A673 (cell line): ENCODE measurements around the gene STK32A.

Experiments used
- EZH2 ChIP-seq: fragments of 200-600 bp; sonication (generic); IDR thresholded peaks from 2 replicates; pipeline ENCODE4 v1.6.1; 2017; ENCODE audit warnings: borderline replicate concordance, low read depth, mild to moderate bottlenecking, mixed read lengths, antibody characterized with exemption, low read length; ENCODE audit not compliant: poor library complexity, severe bottlenecking
- TF ChIP-seq, protein P1 (sequence below): fragments of 300-800, 200-600 bp; sonication (generic); conservative IDR thresholded peaks from 2 replicates; pipeline ENCODE4 v1.5.1; 2017; ENCODE audit warnings: low read depth, mild to moderate bottlenecking, antibody characterized with exemption, low read length, moderate library complexity, mixed read lengths

DNA sequence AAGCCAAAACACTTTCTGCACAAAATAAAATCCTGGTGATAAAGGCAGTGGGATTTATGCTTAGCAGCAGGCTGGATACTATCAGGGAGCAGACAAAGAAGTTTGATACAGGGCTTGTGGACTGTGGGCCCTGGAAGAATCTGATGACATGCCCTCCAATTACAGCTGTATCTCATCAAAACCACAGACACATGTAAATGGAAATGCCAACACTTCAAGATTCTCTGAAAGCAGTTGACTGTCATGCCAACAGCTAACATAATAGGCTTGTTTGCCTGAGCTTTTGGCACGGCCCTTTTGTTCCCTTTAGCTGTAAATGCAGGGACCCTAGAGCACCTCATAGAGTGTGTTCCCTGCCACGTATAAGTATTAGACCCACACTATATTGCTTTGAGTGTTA, 114.4 kb downstream of the STK32A start:
- TF ChIP-seq, protein P1, sequence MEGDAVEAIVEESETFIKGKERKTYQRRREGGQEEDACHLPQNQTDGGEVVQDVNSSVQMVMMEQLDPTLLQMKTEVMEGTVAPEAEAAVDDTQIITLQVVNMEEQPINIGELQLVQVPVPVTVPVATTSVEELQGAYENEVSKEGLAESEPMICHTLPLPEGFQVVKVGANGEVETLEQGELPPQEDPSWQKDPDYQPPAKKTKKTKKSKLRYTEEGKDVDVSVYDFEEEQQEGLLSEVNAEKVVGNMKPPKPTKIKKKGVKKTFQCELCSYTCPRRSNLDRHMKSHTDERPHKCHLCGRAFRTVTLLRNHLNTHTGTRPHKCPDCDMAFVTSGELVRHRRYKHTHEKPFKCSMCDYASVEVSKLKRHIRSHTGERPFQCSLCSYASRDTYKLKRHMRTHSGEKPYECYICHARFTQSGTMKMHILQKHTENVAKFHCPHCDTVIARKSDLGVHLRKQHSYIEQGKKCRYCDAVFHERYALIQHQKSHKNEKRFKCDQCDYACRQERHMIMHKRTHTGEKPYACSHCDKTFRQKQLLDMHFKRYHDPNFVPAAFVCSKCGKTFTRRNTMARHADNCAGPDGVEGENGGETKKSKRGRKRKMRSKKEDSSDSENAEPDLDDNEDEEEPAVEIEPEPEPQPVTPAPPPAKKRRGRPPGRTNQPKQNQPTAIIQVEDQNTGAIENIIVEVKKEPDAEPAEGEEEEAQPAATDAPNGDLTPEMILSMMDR: no peak
- no peak for TF ChIP-seq EZH2
